OCI-LY7 (cell line): Measurements from ENCODE around the gene ITGA3. TPM values are rescaled to one million over a fixed set of nuclear protein-coding genes. Genes with fewer than 3 reads are reported as not detected.
"Not testable (repeated sequence)": the region's sequence is repeated elsewhere in the genome, so short reads cannot be mapped to it uniquely, and the experiment has no call there.

Experiments used
- BruUV-seq: library from RNA; stranded (reverse); fragments of 400-500 nt; replicated peaks from 2 replicates; lab custom pipeline; 2021; lab: Mats Ljungman, UMichigan
- CTCF ChIA-PET: fragments of 300-600 bp; sonication (Branson Sonifier 250); formaldehyde crosslinking; loops from one replicate; lab custom pipeline; 2022; ENCODE audit warnings: antibody characterized with exemption; ENCODE audit not compliant: unreplicated experiment; lab: Charles Lee
- POLR2A ChIA-PET: fragments of 300-600 bp; sonication (Branson Sonifier 250); formaldehyde crosslinking; loops from one replicate; lab custom pipeline; 2022; ENCODE audit warnings: antibody characterized with exemption; lab: Charles Lee
- DNase-seq: peaks from one replicate; pipeline ENCODE4 v3.0.0-alpha.2; 2015; ENCODE audit warnings: low spot score
- H2AFZ ChIP-seq: fragments of 200-600 bp; sonication (generic), shearing (Covaris generic); 2 replicates; pipeline ENCODE4 v1.6.1; 2014; ENCODE audit warnings: mild to moderate bottlenecking, antibody characterized with exemption, low read length, moderate library complexity
- H3K27ac ChIP-seq: fragments of 200-600 bp; sonication (generic); 2 replicates; pipeline ENCODE4 v1.5.1; 2014; ENCODE audit warnings: mixed run types, low read depth, mild to moderate bottlenecking, moderate library complexity, low read length, inconsistent platforms; ENCODE audit not compliant: poor library complexity, severe bottlenecking
- H3K36me3 ChIP-seq: fragments of 200-600 bp; sonication (generic); 2 replicates; pipeline ENCODE4 v1.6.1; 2014; ENCODE audit warnings: mild to moderate bottlenecking, antibody characterized with exemption, low read length, moderate library complexity, mixed read lengths; ENCODE audit not compliant: insufficient read depth
- H3K4me1 ChIP-seq: fragments of 200-600 bp; sonication (generic); 2 replicates; pipeline ENCODE4 v1.5.1; 2014; ENCODE audit warnings: mild to moderate bottlenecking, low read length; ENCODE audit not compliant: insufficient read depth, poor library complexity, severe bottlenecking
- H3K4me2 ChIP-seq: fragments of 200-600 bp; sonication (generic); 2 replicates; pipeline ENCODE4 v1.6.1; 2014; ENCODE audit warnings: mild to moderate bottlenecking, low read length
- H3K4me3 ChIP-seq: fragments of 200-600 bp; sonication (generic); 2 replicates; pipeline ENCODE4 v1.5.1; 2014; ENCODE audit warnings: mild to moderate bottlenecking, low read depth, low read length; ENCODE audit not compliant: poor library complexity, severe bottlenecking
- H3K79me2 ChIP-seq: fragments of 200-600 bp; sonication (generic); 2 replicates; pipeline ENCODE4 v1.6.1; 2016; ENCODE audit warnings: low read depth, mild to moderate bottlenecking, low read length, moderate library complexity, mixed read lengths; ENCODE audit not compliant: insufficient read depth
- H3K9me2 ChIP-seq: fragments of 200-600 bp; sonication (generic); 2 replicates; pipeline ENCODE4 v1.6.1; 2016; ENCODE audit warnings: mild to moderate bottlenecking, low read length, mixed read lengths; ENCODE audit not compliant: insufficient read depth
- H3K9me3 ChIP-seq: fragments of 200-600 bp; sonication (generic); 2 replicates; pipeline ENCODE4 v1.6.1; 2014; ENCODE audit warnings: mild to moderate bottlenecking, mixed run types, low read length, mixed read lengths
- H4K20me1 ChIP-seq: fragments of 200-600 bp; sonication (generic); 2 replicates; pipeline ENCODE4 v1.6.1; 2014; ENCODE audit warnings: mild to moderate bottlenecking, antibody characterized with exemption, low read length, moderate library complexity, mixed read lengths; ENCODE audit not compliant: insufficient read depth
- CTCF ChIP-seq: fragments of 200-600 bp; sonication (generic); conservative IDR thresholded peaks from 2 replicates; pipeline ENCODE4 v1.5.1; 2014; ENCODE audit warnings: mild to moderate bottlenecking, antibody characterized with exemption, low read length, moderate library complexity, mixed read lengths
- EZH2phosphoT487 ChIP-seq: fragments of 200-600 bp; sonication (generic); IDR thresholded peaks from 2 replicates; pipeline ENCODE4 v1.6.1; 2018; ENCODE audit warnings: low read depth, borderline replicate concordance, mild to moderate bottlenecking, mixed run types, antibody characterized with exemption, low read length, moderate library complexity, mixed read lengths
- intact Hi-C: fragments of 100-400 bp; cut with micrococcal nuclease; formaldehyde crosslinking; loops from one replicate; pipeline ENCODE4 v1.10.0; 2022; ENCODE audit not compliant: unreplicated experiment
- total RNA-seq, 2 experiments: library from RNA; depleted of rRNA in 1 of 2; stranded (reverse); fragments of >200 nt in 1 of 2; shearing (Covaris generic) in 1 of 2; gene quantifications; 2 replicates each; pipeline ENCODE4 v1.2.3, GENCODE V29; 2014 to 2022

ITGA3 gene
- total RNA-seq, 2 experiments from 2014 or later = 15.2 to 30.7 TPM

GRCh38 chr17:50039058-50039457 is 16.9 kb upstream of the ITGA3 start:
- no peaks in the 10 kb centered on the region for H4K20me1 ChIP-seq
- no TSS peak for BruUV-seq
- H2AFZ ChIP-seq = no peak overlapping the region
- H3K4me3 ChIP-seq = no peak overlapping the region
- H3K4me2 ChIP-seq = no peak overlapping the region
- DNase-seq = no peak
- no peaks in the 10 kb centered on the region for H3K36me3 ChIP-seq
- TF ChIP-seq CTCF (no peak), EZH2phosphoT487 (no peak)
- POLR2A ChIA-PET = interaction anchor here (0.5 to 0.6 kb wide), 2 partner anchors 23 to 667 kb away, joined by 3 read pairs; no protein-coding TSS in a partner anchor
- CTCF ChIA-PET = no interaction called here
- intact Hi-C loops = no loop called here
- no peaks in the 10 kb centered on the region for H3K9me3 ChIP-seq
- no peaks in the 10 kb centered on the region for H3K9me2 ChIP-seq
- H3K79me2 ChIP-seq = no peaks in the 10 kb centered on the region
- no peak overlapping the region for H3K27ac ChIP-seq
- H3K4me1 ChIP-seq = no peaks in the 10 kb centered on the region

GRCh38 chr17:50040496-50040895 is 15.4 kb upstream of the ITGA3 start:
- CTCF ChIA-PET, H3K9me2 ChIP-seq, H3K4me2 ChIP-seq, H2AFZ ChIP-seq, H3K4me3 ChIP-seq, H3K9me3 ChIP-seq, BruUV-seq, H3K27ac ChIP-seq, H3K79me2 ChIP-seq, POLR2A ChIA-PET, H4K20me1 ChIP-seq, H3K36me3 ChIP-seq, DNase-seq, intact Hi-C loops, H3K4me1 ChIP-seq: not testable (repeated sequence)

GRCh38 chr17:50042211-50042610 is 13.7 kb upstream of the ITGA3 start:
- Histone ChIP-seq H4K20me1 (no peaks in the 10 kb centered on the region), H3K36me3 (no peaks in the 10 kb centered on the region), H3K4me3 (no peak overlapping the region), H3K79me2 (no peaks in the 10 kb centered on the region), H3K4me2 (no peak overlapping the region), H3K27ac (no peak overlapping the region), H3K9me2 (no peaks in the 10 kb centered on the region), H3K4me1 (no peaks in the 10 kb centered on the region), H2AFZ (no peak overlapping the region), H3K9me3 (no peaks in the 10 kb centered on the region)
- CTCF ChIA-PET = no interaction called here
- TF ChIP-seq EZH2phosphoT487 (no peak), CTCF (no peak)
- intact Hi-C loops = no loop called here
- BruUV-seq = no TSS peak
- no peak for DNase-seq
- POLR2A ChIA-PET = interaction anchor here (0.7 kb wide), 1 partner anchor 167 kb away, joined by 3 read pairs; no protein-coding TSS in a partner anchor
